Stimulated activated CD8-positive, alpha-beta memory T cell treated with anti-CD3 and anti-CD28 coated beads, Interleukin-4, amount 100 ng/mL, for 24 hours (primary cell): ENCODE data around the gene TMEM237.

Experiments
- DNase-seq: peaks from one replicate; pipeline ENCODE4 v3.0.0-alpha.2; 2020; ENCODE audit warnings: low read depth

TMEM237 gene

GRCh38 chr2:201642086-201642578 lies 1.2 kb downstream of the TMEM237 start:
- no peak for DNase-seq

- DNase-seq = no peak
These were observed 4.1 kb downstream of the TMEM237 start for GRCh38 chr2:201639205-201639604.

- no peak for DNase-seq
These were observed 5.0 kb downstream of the TMEM237 start for GRCh38 chr2:201638326-201638725.

- DNase-seq = no peak
These were observed 9.5 kb downstream of the TMEM237 start for GRCh38 chr2:201633661-201634249.

GRCh38 chr2:201631041-201631440 lies 12.3 kb downstream of the TMEM237 start:
- no peak for DNase-seq

GRCh38 chr2:201630577-201630976 lies 12.7 kb downstream of the TMEM237 start:
- DNase-seq = no peak

GRCh38 chr2:201628545-201628944 lies 14.8 kb downstream of the TMEM237 start:
- no peak for DNase-seq

- DNase-seq = no peak
These were observed 20.9 kb downstream of the TMEM237 start for GRCh38 chr2:201622306-201622970.

- no peak for DNase-seq
These were observed 21.9 kb downstream of the TMEM237 start for GRCh38 chr2:201621293-201621999.

- no peak for DNase-seq
These were observed 24.3 kb downstream of the TMEM237 start for GRCh38 chr2:201618744-201619662.

GRCh38 chr2:201608021-201608420 lies 35.3 kb downstream of the TMEM237 start:
- no peak for DNase-seq

GRCh38 chr2:201607568-201607967 lies 35.7 kb downstream of the TMEM237 start:
- DNase-seq = no peak

GRCh38 chr2:201600906-201601305 lies 42.4 kb downstream of the TMEM237 start:
- DNase-seq = no peak

GRCh38 chr2:201597397-201597796 lies 45.9 kb downstream of the TMEM237 start:
- no peak for DNase-seq

- no peak for DNase-seq
These were observed 62.8 kb downstream of the TMEM237 start for GRCh38 chr2:201580486-201580885.

GRCh38 chr2:201579536-201579935 lies 63.8 kb downstream of the TMEM237 start:
- no peak for DNase-seq

GRCh38 chr2:201575971-201576370 lies 67.3 kb downstream of the TMEM237 start:
- DNase-seq = no peak

- no peak for DNase-seq
These were observed 68.5 kb downstream of the TMEM237 start for GRCh38 chr2:201574766-201575165.

- no peak for DNase-seq
These were observed 70.3 kb downstream of the TMEM237 start for GRCh38 chr2:201572846-201573508.
